PC-9 (cell line): ENCODE measurements around the gene SF1. TPM values are rescaled to one million over a fixed set of nuclear protein-coding genes. Genes with fewer than 3 reads are reported as not detected.
A peak's percentile ranks its signal among the peaks of the same experiment; 100 is the strongest.

Experiments
- BruUV-seq: library from RNA; stranded (reverse); fragments of 400-500 nt; replicated peaks from 2 replicates; lab custom pipeline; 2021; lab: Mats Ljungman, UMichigan
- CTCF ChIA-PET: fragments of 300-600 bp; sonication (Branson Sonifier 250); formaldehyde crosslinking; loops from one replicate; lab custom pipeline; 2022; ENCODE audit warnings: antibody characterized with exemption; lab: Charles Lee
- POLR2A ChIA-PET: fragments of 300-600 bp; sonication (Branson Sonifier 250); formaldehyde crosslinking; loops from one replicate; lab custom pipeline; 2022; ENCODE audit warnings: antibody characterized with exemption; ENCODE audit not compliant: unreplicated experiment; lab: Charles Lee
- DNase-seq, 2 experiments: peaks; one replicate each; pipeline versions ENCODE4 v3.0.0 to v3.0.0-alpha.2; 2015 to 2022; ENCODE audit warnings: mixed read lengths in 1 of 2
- H2AFZ ChIP-seq: fragments of 200-600 bp; sonication (generic); 2 replicates; pipeline ENCODE4 v1.8.1; 2017; ENCODE audit warnings: antibody characterized with exemption
- H3F3A ChIP-seq: fragments of 200-600 bp; sonication (generic); 2 replicates; pipeline ENCODE4 v1.8.1; 2017; ENCODE audit warnings: antibody characterized with exemption, mild to moderate bottlenecking, low read depth; ENCODE audit not compliant: insufficient read depth
- H3K27ac ChIP-seq: fragments of 200-600 bp; sonication (generic); 2 replicates; pipeline ENCODE4 v1.6.1; 2016; ENCODE audit warnings: mixed run types
- H3K27me3 ChIP-seq: fragments of 200-600 bp; sonication (generic); 2 replicates; pipeline ENCODE4 v1.6.1; 2016; ENCODE audit warnings: low read depth, mixed run types; ENCODE audit not compliant: insufficient read depth
- H3K36me3 ChIP-seq: fragments of 200-600 bp; sonication (generic); 2 replicates; pipeline ENCODE4 v1.6.1; 2016; ENCODE audit warnings: low read depth, mixed run types
- H3K4me1 ChIP-seq: fragments of 200-600 bp; sonication (generic); replicated peaks from 2 replicates; pipeline ENCODE4 v1.6.1; 2016; ENCODE audit warnings: mixed run types; ENCODE audit not compliant: insufficient read depth
- H3K4me2 ChIP-seq: fragments of 200-600 bp; sonication (generic); 2 replicates; pipeline ENCODE4 v1.6.1; 2017; ENCODE audit warnings: mixed run types
- H3K4me3 ChIP-seq: fragments of 200-600 bp; sonication (generic); 2 replicates; pipeline ENCODE4 v1.6.1; 2016; ENCODE audit warnings: mixed run types
- H3K79me2 ChIP-seq: fragments of 200-600 bp; sonication (generic); 2 replicates; pipeline ENCODE4 v1.6.1; 2017; ENCODE audit warnings: low read depth, mixed run types
- H3K9me2 ChIP-seq: fragments of 200-600 bp; sonication (generic); 2 replicates; pipeline ENCODE4 v1.8.1; 2017; ENCODE audit warnings: mild to moderate bottlenecking; ENCODE audit not compliant: insufficient read depth
- H3K9me3 ChIP-seq: fragments of 200-600 bp; sonication (generic); 2 replicates; pipeline ENCODE4 v1.8.1; 2016; ENCODE audit warnings: low read depth; ENCODE audit not compliant: insufficient read depth
- H4K20me1 ChIP-seq: fragments of 200-600 bp; sonication (generic); 2 replicates; pipeline ENCODE4 v1.8.1; 2017; ENCODE audit not compliant: insufficient read depth
- EZH2 ChIP-seq: fragments of 200-600 bp; sonication (generic); IDR thresholded peaks from 2 replicates; pipeline ENCODE4 v1.8.0; 2017; ENCODE audit warnings: antibody characterized with exemption, low read depth
- intact Hi-C: fragments of 100-400 bp; cut with micrococcal nuclease; formaldehyde crosslinking; loops from one replicate; pipeline ENCODE4 v1.10.0; 2022; ENCODE audit not compliant: unreplicated experiment
- total RNA-seq: library from RNA; stranded (reverse); gene quantifications from 2 replicates; pipeline ENCODE4 v1.2.3, GENCODE V29; 2021
- TF ChIP-seq, protein P1 (sequence below): fragments of 200-600 bp; sonication (generic); conservative IDR thresholded peaks from 2 replicates; pipeline ENCODE4 v1.6.1; 2017; ENCODE audit warnings: mixed run types, antibody characterized with exemption, mild to moderate bottlenecking, moderate library complexity

The SF1 gene
- total RNA-seq, 1 experiment from 2014 or later, result 336 TPM

DNA sequence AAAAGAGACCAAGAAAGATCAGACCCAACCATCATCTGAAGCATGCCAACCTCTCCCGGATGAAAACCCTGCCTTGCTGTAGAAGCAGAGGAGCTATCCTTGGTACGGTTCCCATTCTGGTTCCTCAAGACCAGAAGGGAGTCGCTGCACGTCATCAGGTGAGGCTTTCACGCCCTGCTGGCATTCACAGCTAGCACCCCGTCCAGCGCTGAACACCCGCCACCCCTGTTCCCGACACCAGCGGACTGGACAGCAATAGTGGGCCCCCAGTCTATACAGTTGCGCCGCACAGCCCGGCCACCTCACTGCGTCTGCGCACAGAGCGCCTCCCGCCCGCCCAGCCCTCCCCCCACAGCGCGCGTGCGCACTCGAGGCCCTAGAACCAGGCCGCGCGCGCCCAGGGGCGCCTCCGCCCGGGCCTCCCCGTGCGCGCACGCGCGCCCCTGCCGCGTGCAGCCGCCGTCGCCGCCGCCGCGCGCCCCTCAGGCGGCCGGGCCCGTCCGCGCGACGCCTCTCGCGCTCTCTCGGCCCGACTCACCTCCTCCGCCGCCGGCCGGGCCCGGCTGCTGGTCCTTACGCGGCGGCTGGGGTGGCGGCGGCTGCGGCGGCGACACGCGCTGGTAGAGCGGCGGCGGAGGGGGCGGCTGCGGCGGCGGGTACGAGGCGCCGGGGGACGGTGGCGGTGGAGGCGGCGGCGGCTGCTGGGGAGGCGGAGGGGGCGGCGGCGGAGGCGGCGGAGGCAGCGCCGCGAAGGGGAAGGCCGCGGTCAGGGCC lies 706 bp downstream of the SF1 start:
- TF ChIP-seq, protein P1, sequence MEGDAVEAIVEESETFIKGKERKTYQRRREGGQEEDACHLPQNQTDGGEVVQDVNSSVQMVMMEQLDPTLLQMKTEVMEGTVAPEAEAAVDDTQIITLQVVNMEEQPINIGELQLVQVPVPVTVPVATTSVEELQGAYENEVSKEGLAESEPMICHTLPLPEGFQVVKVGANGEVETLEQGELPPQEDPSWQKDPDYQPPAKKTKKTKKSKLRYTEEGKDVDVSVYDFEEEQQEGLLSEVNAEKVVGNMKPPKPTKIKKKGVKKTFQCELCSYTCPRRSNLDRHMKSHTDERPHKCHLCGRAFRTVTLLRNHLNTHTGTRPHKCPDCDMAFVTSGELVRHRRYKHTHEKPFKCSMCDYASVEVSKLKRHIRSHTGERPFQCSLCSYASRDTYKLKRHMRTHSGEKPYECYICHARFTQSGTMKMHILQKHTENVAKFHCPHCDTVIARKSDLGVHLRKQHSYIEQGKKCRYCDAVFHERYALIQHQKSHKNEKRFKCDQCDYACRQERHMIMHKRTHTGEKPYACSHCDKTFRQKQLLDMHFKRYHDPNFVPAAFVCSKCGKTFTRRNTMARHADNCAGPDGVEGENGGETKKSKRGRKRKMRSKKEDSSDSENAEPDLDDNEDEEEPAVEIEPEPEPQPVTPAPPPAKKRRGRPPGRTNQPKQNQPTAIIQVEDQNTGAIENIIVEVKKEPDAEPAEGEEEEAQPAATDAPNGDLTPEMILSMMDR, result no peak
- no peak for TF ChIP-seq EZH2
- H3K79me2 ChIP-seq, result peaks cover 49% of the 10 kb centered on the region
- peaks cover 49% of the 10 kb centered on the region for H4K20me1 ChIP-seq
- H3K27ac ChIP-seq, result peak overlapping the region; percentile 86; the same call in 1 of the 2 replicates
- POLR2A ChIA-PET, result interaction anchor here (0.5 to 1.3 kb wide), 4 partner anchors 91 to 1113 kb away, joined by 4 to 16 read pairs (median 7); partner anchors contain the start of gene CCDC85B
- no peaks in the 10 kb centered on the region for H3K9me3 ChIP-seq
- H3K4me1 ChIP-seq, result peaks cover 26% of the 10 kb centered on the region
- no peaks in the 10 kb centered on the region for H3K27me3 ChIP-seq
- H2AFZ ChIP-seq, result no peak overlapping the region
- DNase-seq, result peak; percentile 60 to 77
- peaks cover 78% of the 10 kb centered on the region for H3F3A ChIP-seq
- CTCF ChIA-PET, result interaction anchor here (0.6 kb wide), 1 partner anchor 162 kb away, joined by 7 read pairs; no protein-coding TSS in a partner anchor
- H3K4me3 ChIP-seq, result peak overlapping the region; percentile 98
- no peaks in the 10 kb centered on the region for H3K9me2 ChIP-seq
- BruUV-seq, result no TSS peak
- intact Hi-C loops, result loop anchor here (1.0 to 10.0 kb wide), 5 partner anchors 33 to 419 kb away; partner anchors contain the start of genes ARL2, MEN1, RPS6KA4 and ZNHIT2
- H3K4me2 ChIP-seq, result peak overlapping the region; percentile 98
- peaks cover 51% of the 10 kb centered on the region for H3K36me3 ChIP-seq

DNA sequence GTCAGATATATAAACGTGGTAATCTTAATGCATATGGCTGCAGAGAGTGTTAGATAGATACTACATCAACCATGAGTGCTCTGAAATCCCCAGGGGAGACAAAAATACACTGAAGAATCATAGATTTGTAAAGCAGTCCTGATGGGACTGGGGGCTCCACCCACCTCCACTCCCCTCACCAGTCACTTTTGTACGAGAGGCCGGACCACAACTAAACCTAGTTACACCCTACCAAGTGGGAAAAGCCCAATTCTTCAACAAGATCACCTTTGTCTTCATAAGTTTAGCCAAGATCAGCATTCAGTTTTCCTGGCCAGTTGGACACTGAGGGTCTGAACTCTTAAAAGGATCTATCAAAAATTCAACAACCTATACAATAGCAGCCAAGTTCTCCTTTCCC lies 1.5 kb downstream of the SF1 start:
- CTCF ChIA-PET, result interaction anchor here (0.6 kb wide), 1 partner anchor 163 kb away, joined by 7 read pairs; no protein-coding TSS in a partner anchor

DNA sequence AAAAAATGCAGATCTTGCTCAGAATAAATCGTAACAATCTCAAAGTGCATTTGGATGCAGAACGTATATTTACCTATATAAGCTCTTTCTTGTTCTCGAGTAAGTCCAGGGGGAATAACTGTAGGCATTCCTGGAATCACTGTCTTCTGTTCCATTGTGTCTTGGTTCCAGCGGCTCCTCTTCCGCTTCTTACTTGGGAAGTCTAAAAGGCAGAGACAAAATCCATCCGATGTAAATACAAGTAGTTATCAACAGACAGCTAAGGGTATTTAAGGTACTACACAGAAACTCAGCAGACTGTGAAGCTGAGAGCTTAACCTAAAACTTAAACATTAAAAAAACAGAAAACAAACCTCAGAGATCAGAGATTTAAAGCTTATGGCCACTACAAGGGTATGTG lies 1.9 kb downstream of the SF1 start:
- H3K4me1 ChIP-seq, result peaks cover 26% of the 10 kb centered on the region
- ChIA-PET POLR2A (interaction anchor here (0.5 to 0.7 kb wide), 2 partner anchors 64 to 93 kb away, joined by 3 to 6 read pairs; no protein-coding TSS in a partner anchor), CTCF (no interaction called here)
- intact Hi-C loops, result loop anchor here (5.0 to 10.0 kb wide), 2 partner anchors 238 to 341 kb away; partner anchors contain the start of genes ARL2 and ZNHIT2
- H3F3A ChIP-seq, result peaks cover 81% of the 10 kb centered on the region
- no peak for DNase-seq
- BruUV-seq, result no TSS peak
- no peak overlapping the region for H3K27ac ChIP-seq
- no peaks in the 10 kb centered on the region for H3K27me3 ChIP-seq
- no peaks in the 10 kb centered on the region for H3K9me3 ChIP-seq
- H3K4me2 ChIP-seq, result peak overlapping the region; percentile 98
- peaks cover 63% of the 10 kb centered on the region for H3K36me3 ChIP-seq
- H3K4me3 ChIP-seq, result peak overlapping the region; percentile 98
- no peak for TF ChIP-seq EZH2
- TF ChIP-seq, protein P1, result no peak
- peaks cover 62% of the 10 kb centered on the region for H3K79me2 ChIP-seq
- H4K20me1 ChIP-seq, result peaks cover 61% of the 10 kb centered on the region
- no peaks in the 10 kb centered on the region for H3K9me2 ChIP-seq
- no peak overlapping the region for H2AFZ ChIP-seq

More for the DNA sequence above, 1.5 kb downstream of the SF1 start:
- no peak overlapping the region for H3K27ac ChIP-seq
- H3K4me3 ChIP-seq, result peak overlapping the region; percentile 98
- peaks cover 26% of the 10 kb centered on the region for H3K4me1 ChIP-seq
- H2AFZ ChIP-seq, result no peak overlapping the region
- POLR2A ChIA-PET, result interaction anchor here (0.5 to 0.7 kb wide), 3 partner anchors 92 to 253 kb away, joined by 4 to 6 read pairs (median 4); no protein-coding TSS in a partner anchor
- TF ChIP-seq, protein P1, result no peak
- no peak for TF ChIP-seq EZH2
- no peaks in the 10 kb centered on the region for H3K9me2 ChIP-seq
- peak overlapping the region; percentile 98 for H3K4me2 ChIP-seq
- BruUV-seq, result TSS peak; percentile 33
- intact Hi-C loops, result loop anchor here (5.0 to 10.0 kb wide), 2 partner anchors 238 to 340 kb away; partner anchors contain the start of genes ARL2 and ZNHIT2
- H4K20me1 ChIP-seq, result peaks cover 57% of the 10 kb centered on the region
- H3K79me2 ChIP-seq, result peaks cover 57% of the 10 kb centered on the region
- H3K9me3 ChIP-seq, result no peaks in the 10 kb centered on the region
- H3K27me3 ChIP-seq, result no peaks in the 10 kb centered on the region
- H3K36me3 ChIP-seq, result peaks cover 59% of the 10 kb centered on the region
- H3F3A ChIP-seq, result peaks cover 78% of the 10 kb centered on the region
- no peak for DNase-seq
